ENCODE data around the gene PUM1. TPM values are rescaled to one million over a fixed set of nuclear protein-coding genes. Genes with fewer than 3 reads are reported as not detected.

Gene PUM1
- total and polyA plus RNA-seq, 8 donors: 12.9 to 126 (median 78.5) TPM

DNA sequence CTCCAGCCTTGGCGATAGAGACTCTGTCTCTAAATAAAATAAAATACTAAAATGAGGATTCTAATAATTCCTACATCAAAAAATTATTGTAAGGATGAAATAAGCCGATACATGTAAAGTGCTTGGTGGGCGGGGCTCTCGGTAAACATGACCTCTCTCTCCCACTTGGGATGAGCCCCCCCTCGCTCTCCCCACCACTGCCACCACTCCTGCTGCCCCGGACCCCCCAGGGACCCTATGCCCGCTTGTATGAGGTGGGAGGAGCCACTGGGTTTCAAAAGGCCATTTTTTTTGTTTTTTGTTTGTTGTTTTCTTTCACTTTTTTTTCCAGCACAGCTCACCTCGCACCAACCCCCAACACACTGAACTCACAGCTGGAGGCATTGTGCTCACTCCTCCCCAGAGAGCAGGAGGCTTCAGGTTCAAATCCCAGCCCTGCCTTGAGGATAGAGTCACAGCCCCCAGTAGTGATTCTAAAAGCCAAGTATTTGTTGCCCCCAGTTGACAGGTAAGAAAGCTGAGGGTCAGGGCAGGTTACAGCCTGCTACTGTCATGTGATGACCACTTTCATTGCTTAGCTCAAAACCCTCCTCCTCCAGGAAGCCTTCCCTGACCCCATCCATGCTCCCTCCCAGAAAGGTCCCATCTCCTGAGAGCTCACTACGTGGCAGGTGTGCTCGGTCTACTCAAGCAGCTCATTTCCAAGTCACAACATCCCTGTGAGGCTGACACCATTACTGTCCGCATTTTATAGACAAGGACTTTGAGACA lies 161.1 kb downstream of the PUM1 start:
- intact Hi-C loops (cut with DNase I; ENCODE audit: low total_unique reads): no loop called here

DNA sequence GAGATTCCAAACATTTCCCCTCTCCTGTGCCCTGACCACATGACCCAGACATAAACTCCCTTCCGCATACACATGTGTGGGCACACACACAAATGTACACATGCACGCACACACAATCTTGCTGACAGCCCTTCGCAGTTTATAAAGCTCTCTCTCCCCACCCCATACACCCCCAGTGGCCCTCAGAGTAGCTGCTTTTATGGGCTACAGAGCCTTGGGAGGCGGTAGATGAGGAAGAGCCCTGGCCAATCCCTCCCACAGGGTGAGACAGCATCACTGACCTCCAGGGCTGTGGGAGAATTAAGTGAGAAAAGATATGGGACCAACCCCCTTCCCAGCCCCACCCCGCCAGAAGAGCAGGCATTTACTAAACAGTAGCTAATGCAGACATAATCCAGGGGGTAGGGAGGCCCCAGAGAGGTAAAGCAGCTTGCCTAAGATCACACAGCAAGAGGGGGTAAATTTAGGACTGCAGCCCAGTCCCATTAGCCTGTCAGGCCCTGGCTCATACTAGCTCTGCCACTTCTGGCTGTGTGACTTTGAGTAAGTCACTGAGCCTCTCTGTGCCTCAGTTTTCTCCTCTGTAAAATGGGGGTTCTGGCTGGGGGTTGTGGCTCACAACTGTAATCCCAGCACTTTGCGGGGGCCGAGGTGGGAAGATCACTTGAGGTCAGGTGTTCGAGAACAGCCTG lies 162.0 kb downstream of the PUM1 start:
- TF ChIP-seq CTCF (IDR thresholded peaks at IDR 0.05): no peak
- TF ChIP-seq POLR2A (IDR thresholded peaks at IDR 0.05): no peak
- TF ChIP-seq POLR2AphosphoS5 (IDR thresholded peaks at IDR 0.05): no peak
- TF ChIP-seq EP300 (IDR thresholded peaks at IDR 0.05): no peak
- Histone ChIP-seq H3K27ac (peak overlapping the region in 4 of 5 donors; percentile 66 to 85 (median 80)), H3K9me3 (no peaks in the 10 kb centered on the region), H3K27me3 (peaks cover 0 to 14% (median 7%) of the 10 kb centered on the region in 3 donors), H3K4me1 (peaks cover 38 to 81% (median 59%) of the 10 kb centered on the region in 4 donors), H3K4me3 (no peak overlapping the region), H3K36me3 (no peaks in the 10 kb centered on the region)
- peak in 1 of 2 donors; percentile 18 for DNase-seq
- WGBS, 5 donors: 70 to 78% (median 74%) methylated on average over 8 of the region's 8 CpGs
- intact Hi-C loops (cut with DNase I; ENCODE audit: low total_unique reads): no loop called here

More for the DNA sequence above, 161.1 kb downstream of the PUM1 start:
- no peak overlapping the region for H3K4me3 ChIP-seq
- H3K9me3 ChIP-seq: no peaks in the 10 kb centered on the region
- DNase-seq: peak in 1 of 2 donors; percentile 13
- H3K27me3 ChIP-seq: peaks cover 0 to 20% (median 7%) of the 10 kb centered on the region in 3 donors
- peak overlapping the region in 4 of 5 donors; percentile 15 to 85 (median 64) for H3K27ac ChIP-seq
- WGBS, 5 donors: 49 to 62% (median 58%) methylated on average over 11 of the region's 11 CpGs
- H3K36me3 ChIP-seq: no peaks in the 10 kb centered on the region
- H3K4me1 ChIP-seq: peaks cover 43 to 79% (median 61%) of the 10 kb centered on the region in 4 donors
- TF ChIP-seq POLR2A (IDR thresholded peaks at IDR 0.05): no peak
- TF ChIP-seq EP300 (IDR thresholded peaks at IDR 0.05): no peak
- no peak for TF ChIP-seq CTCF (IDR thresholded peaks at IDR 0.05)
- TF ChIP-seq POLR2AphosphoS5 (IDR thresholded peaks at IDR 0.05): no peak

- WGBS, 5 donors: 49 to 70% (median 52%) methylated on average over 9 of the region's 9 CpGs
- DNase-seq: peak in 1 of 2 donors; percentile 13
- Histone ChIP-seq H3K4me1 (peaks cover 34 to 82% (median 57%) of the 10 kb centered on the region in 4 donors), H3K9me3 (no peaks in the 10 kb centered on the region), H3K27me3 (peaks cover 0 to 9% (median 3%) of the 10 kb centered on the region in 3 donors), H3K4me3 (no peak overlapping the region), H3K27ac (peak overlapping the region in 4 of 5 donors; percentile 66 to 85 (median 80)), H3K36me3 (no peaks in the 10 kb centered on the region)
- intact Hi-C loops (cut with DNase I; ENCODE audit: low total_unique reads): no loop called here
- no peak for TF ChIP-seq POLR2A (IDR thresholded peaks at IDR 0.05)
- TF ChIP-seq CTCF (IDR thresholded peaks at IDR 0.05): no peak
- TF ChIP-seq POLR2AphosphoS5 (IDR thresholded peaks at IDR 0.05): no peak
- TF ChIP-seq EP300 (IDR thresholded peaks at IDR 0.05): no peak
Measured at GRCh38 chr1:30902593-30903290, 162.8 kb downstream of the PUM1 start.
